Testis (tissue), 2 donors: Measurements from ENCODE around the gene CDKN1C.

Experiments
- POLR2A ChIP-seq: fragments of 450-650 bp; IDR thresholded peaks from one replicate; pipeline ENCODE4 v1.6.1; 2017; ENCODE audit warnings: antibody characterized with exemption, mild to moderate bottlenecking, moderate library complexity
- TF ChIP-seq, protein P1 (sequence below), 3 experiments: fragments of 450-650 bp in 2 of 3; fragments of 200-600 bp in 1 of 3; sonication (generic) in 1 of 3; IDR thresholded peaks; one replicate each; pipeline ENCODE4 v1.5.1; 2016 to 2019; ENCODE audit warnings: antibody characterized with exemption in 3 of 3, mild to moderate bottlenecking in 2 of 3, moderate library complexity in 1 of 3

DNA sequence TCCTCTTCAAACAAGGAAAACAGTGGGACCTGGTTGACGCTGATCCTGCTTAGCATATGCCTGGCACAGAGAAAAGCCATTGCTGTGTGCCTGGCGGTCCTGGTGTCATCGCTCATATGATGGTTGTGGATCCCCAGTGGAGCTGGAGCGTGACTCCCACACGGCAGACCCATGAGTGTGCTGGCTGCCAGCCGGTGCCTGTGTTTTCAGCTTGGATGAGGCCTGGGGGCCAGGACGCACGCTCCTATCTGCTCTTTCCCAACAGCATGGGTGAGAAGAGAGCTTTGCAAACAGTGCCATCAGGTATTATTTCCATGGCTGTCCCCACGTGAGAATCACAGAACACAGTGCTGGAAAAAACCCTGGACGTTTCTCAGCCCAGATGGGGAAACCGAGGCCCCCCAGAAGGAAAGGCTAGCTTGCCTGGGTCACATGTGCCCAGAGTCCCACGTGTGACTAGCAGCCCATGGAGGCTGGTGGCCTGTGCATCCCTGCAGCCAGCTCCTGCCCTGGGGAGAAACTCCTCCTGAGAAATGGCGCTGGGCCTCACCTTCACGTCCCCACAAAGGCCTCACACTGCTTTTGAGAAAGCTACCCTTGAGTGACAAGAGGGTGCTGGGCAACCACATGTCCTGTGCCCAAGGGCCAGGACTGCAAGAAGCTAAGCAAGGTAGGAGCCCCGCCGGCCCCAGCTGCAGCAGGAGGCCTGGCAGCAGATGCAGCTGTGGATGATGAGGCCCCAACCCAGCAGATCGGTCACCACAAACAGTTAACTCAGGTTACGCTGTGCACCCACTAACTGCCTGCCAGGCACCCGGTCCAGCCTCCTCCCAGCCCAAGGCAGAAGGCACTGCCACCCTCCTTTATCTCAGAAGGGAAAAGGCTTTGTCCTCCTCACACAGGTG lies 4.2 kb downstream of the CDKN1C start:
- TF ChIP-seq, protein P1, sequence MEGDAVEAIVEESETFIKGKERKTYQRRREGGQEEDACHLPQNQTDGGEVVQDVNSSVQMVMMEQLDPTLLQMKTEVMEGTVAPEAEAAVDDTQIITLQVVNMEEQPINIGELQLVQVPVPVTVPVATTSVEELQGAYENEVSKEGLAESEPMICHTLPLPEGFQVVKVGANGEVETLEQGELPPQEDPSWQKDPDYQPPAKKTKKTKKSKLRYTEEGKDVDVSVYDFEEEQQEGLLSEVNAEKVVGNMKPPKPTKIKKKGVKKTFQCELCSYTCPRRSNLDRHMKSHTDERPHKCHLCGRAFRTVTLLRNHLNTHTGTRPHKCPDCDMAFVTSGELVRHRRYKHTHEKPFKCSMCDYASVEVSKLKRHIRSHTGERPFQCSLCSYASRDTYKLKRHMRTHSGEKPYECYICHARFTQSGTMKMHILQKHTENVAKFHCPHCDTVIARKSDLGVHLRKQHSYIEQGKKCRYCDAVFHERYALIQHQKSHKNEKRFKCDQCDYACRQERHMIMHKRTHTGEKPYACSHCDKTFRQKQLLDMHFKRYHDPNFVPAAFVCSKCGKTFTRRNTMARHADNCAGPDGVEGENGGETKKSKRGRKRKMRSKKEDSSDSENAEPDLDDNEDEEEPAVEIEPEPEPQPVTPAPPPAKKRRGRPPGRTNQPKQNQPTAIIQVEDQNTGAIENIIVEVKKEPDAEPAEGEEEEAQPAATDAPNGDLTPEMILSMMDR (IDR thresholded peaks at IDR 0.05) = no peak
- no peak for TF ChIP-seq POLR2A
